GM18517 (cell line): ENCODE measurements around the gene CADM2.

Source experiments
- ATAC-seq: cut with Tn5 transposase; IDR thresholded peaks from one replicate; pipeline ENCODE4 v1.9.1; 2021; ENCODE audit warnings: mild to moderate bottlenecking, moderate library complexity; ENCODE audit not compliant: unreplicated experiment

The CADM2 gene

DNA sequence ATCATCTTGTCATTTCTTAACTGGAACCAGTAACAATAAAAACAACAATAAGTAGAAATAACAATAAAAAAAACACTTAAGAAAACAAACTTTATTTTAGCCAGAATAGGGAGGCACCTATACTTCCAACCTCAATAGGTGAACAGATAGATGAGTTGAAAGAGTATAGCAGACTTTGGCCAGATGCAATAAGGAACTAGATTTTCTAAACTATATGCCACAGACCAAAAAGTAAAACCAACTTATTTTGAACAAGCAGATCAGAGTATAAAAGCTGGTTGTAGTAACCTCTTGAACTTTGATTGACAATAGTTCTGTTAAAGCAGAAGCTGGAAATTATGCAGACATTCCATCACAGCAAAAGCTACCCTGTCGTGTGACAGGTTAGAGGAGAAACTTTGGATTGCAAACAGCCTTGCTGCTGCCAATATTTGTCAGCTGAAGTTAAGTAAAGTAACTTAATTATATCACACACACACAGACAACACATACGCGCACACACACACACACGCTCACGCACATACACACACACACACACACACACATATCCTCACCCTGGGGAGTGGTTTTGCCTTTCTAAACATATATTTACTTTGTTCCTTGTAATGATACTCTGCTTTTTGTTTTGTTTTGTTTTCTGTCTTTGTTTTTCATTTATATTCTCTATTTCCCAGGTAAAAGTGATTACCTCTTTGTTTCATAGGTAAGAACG is 1128.5 kb downstream of the CADM2 start:
- ATAC-seq = no peak

DNA sequence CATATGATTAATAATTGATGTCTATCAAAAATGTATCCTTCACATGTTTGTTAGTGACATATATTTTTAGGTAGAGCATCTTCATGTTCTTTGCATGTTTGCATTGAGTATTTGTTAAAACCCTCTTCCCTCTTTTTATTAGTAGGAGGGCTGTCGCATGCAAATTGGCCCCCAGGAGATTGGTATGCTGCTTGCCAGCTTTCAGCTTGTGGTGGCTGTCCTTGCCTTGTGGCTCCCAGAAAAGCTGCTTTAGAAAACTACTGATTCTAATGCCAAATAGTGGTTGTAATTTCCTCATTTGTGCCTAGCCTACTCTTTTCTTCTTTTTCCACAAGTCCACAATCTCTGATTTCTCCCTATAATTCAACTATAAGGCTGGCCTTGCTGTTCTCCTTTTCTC is 1145.4 kb downstream of the CADM2 start:
- no peak for ATAC-seq

DNA sequence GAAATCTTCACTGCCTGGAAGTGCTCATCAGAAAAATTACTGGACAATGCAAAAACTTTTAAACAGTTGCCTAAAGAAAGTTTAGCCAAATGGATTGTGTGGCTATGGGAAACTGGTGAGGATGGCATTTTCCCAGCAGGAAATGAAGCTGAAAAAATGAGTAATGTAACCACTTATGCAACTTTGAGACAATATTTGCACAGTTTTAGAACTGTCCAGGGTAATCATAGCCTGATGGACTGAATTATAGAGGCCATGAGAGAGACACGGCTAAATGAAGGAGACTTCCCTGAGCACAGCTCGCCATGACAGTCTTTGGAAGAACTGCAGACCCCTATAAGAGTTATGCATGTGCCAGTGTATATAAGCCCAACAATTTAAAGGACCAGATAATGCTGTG is 1150.6 kb downstream of the CADM2 start:
- ATAC-seq = no peak
